Measurements from ENCODE around the gene CHST9.

DNA sequence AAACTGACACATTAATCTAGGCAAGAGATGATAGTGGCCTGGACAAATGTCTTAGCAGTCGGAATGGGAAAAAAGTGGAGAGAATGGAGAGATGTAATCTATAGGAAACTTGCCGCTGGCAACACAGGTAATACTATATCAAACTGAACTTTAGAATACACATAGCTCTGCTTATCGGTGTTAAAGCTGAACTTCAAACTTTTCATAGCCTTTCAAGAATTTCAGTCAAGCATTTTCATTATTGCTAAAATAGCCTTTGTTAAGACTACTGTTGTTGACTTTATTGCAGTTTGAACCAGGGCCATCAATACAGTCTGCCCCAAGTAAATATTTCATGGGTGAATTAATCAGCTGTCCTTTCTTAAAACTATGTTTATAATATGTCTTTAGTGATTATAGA, 12.9 kb upstream of the CHST9 start:
- TF ChIP-seq NFXL1 (CRISPR knock-in tag; IDR thresholded peaks at IDR 0.05) (no peak), NEUROD1 (IDR thresholded peaks at IDR 0.05; ENCODE audit: borderline replicate concordance, low read depth, low read length, partially characterized antibody) (no peak), GATA2 (CRISPR knock-in tag; IDR thresholded peaks at IDR 0.05) (no peak), ZNF324 (CRISPR knock-in tag; IDR thresholded peaks at IDR 0.05) (no peak), JUNB (CRISPR knock-in tag; conservative IDR thresholded peaks at IDR 0.05) (no peak)
- TF ChIP-seq, protein P1, sequence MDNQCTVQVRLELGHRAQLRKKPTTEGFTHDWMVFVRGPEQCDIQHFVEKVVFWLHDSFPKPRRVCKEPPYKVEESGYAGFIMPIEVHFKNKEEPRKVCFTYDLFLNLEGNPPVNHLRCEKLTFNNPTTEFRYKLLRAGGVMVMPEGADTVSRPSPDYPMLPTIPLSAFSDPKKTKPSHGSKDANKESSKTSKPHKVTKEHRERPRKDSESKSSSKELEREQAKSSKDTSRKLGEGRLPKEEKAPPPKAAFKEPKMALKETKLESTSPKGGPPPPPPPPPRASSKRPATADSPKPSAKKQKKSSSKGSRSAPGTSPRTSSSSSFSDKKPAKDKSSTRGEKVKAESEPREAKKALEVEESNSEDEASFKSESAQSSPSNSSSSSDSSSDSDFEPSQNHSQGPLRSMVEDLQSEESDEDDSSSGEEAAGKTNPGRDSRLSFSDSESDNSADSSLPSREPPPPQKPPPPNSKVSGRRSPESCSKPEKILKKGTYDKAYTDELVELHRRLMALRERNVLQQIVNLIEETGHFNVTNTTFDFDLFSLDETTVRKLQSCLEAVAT (IDR thresholded peaks at IDR 0.05), result no peak
- TF ChIP-seq, protein P2, sequence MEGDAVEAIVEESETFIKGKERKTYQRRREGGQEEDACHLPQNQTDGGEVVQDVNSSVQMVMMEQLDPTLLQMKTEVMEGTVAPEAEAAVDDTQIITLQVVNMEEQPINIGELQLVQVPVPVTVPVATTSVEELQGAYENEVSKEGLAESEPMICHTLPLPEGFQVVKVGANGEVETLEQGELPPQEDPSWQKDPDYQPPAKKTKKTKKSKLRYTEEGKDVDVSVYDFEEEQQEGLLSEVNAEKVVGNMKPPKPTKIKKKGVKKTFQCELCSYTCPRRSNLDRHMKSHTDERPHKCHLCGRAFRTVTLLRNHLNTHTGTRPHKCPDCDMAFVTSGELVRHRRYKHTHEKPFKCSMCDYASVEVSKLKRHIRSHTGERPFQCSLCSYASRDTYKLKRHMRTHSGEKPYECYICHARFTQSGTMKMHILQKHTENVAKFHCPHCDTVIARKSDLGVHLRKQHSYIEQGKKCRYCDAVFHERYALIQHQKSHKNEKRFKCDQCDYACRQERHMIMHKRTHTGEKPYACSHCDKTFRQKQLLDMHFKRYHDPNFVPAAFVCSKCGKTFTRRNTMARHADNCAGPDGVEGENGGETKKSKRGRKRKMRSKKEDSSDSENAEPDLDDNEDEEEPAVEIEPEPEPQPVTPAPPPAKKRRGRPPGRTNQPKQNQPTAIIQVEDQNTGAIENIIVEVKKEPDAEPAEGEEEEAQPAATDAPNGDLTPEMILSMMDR (IDR thresholded peaks at IDR 0.05 in 2 of 3, conservative IDR thresholded peaks at IDR 0.05 in 1 of 3; ENCODE audit: insufficient read depth in 2 of 3, low read depth in 1 of 3, low read length in 3 of 3), result no peak
